Lower leg skin (tissue), 3 donors: ENCODE results near the gene ACTR3.

Experiments used
- POLR2A ChIP-seq, 2 donors: fragments of 450-650 bp; IDR thresholded peaks; one replicate each; pipeline ENCODE4 v1.6.1; 2016 to 2017; ENCODE audit warnings: antibody characterized with exemption in 2 of 2, mild to moderate bottlenecking in 1 of 2, moderate library complexity in 1 of 2
- TF ChIP-seq, protein P1 (sequence below), 3 donors: fragments of 450-650 bp; IDR thresholded peaks; one replicate each; pipeline ENCODE4 v1.5.1; 2016; ENCODE audit warnings: antibody characterized with exemption in 3 of 3, mild to moderate bottlenecking in 3 of 3, moderate library complexity in 2 of 3

DNA sequence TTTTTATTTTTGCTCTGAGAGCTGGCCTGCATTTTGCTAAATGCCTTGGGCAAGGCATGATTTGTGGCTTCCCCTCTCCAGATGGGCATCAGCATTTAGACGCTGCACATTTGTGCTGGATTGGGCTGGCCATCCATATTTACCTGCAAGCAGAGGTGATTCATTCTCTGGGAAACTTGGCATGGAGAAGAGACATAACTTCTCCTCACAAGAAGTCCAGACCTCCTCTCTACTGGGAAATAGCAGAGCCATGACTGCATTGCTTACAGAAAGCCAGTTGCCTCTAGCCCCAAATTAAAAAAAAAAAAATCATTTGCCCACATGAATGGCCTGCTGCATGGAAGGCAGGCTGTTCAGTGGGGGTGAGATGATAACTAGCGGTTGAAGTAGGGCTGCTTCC lies 120.1 kb downstream of the ACTR3 start:
- TF ChIP-seq, protein P1, sequence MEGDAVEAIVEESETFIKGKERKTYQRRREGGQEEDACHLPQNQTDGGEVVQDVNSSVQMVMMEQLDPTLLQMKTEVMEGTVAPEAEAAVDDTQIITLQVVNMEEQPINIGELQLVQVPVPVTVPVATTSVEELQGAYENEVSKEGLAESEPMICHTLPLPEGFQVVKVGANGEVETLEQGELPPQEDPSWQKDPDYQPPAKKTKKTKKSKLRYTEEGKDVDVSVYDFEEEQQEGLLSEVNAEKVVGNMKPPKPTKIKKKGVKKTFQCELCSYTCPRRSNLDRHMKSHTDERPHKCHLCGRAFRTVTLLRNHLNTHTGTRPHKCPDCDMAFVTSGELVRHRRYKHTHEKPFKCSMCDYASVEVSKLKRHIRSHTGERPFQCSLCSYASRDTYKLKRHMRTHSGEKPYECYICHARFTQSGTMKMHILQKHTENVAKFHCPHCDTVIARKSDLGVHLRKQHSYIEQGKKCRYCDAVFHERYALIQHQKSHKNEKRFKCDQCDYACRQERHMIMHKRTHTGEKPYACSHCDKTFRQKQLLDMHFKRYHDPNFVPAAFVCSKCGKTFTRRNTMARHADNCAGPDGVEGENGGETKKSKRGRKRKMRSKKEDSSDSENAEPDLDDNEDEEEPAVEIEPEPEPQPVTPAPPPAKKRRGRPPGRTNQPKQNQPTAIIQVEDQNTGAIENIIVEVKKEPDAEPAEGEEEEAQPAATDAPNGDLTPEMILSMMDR (IDR thresholded peaks at IDR 0.05), result no peak
- TF ChIP-seq POLR2A (IDR thresholded peaks at IDR 0.05), result no peak
